ENCODE results near the gene GHRL. TPM values are rescaled to one million over a fixed set of nuclear protein-coding genes. Genes with fewer than 3 reads are reported as not detected.

The GHRL gene
- total RNA-seq, 1 experiment from 2014 or later: not detected

DNA sequence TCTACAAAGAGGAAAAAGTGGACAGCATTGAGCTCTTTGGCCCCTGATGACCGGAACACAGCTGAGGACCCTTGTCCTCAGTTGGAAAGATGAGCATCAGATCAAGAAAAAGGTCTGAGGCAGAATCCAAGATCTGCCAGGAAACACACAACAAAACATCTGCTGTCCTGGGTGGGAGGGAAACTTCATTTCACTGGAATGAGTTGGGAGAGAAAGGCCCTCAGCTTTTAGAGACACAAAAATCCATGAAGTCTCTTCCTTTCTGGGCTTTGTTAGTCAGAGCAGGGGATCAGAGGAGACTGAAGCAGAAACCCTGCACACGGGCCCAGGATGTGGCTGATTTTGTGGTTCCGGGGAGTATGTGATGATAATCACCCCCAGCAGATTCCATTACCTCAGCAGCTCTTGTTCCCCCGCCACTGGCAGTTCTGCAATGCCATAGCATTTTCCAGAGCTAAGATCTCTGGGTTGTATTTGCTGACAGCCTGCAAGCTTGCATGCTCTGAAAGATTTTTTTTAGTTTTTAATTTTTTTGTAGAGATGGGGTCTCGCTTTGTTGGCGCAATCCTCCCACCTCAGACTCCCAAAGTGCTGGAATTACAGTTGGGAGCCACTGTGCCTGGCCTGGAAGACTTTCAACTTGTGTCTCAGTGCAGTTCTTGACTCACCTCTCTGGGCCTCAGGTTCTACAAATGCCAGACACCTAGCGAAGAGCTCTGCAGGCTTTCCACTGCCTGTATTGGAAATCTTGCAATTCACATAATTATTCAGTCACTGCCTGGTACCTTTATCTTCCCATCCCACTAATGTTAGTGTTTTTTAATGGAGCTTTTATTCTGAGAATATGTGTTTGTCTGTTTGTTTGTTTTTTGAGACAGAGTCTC is 50.3 kb downstream of the GHRL start:
- Histone ChIP-seq H3K27me3 (ENCODE audit: control insufficient read depth, insufficient read depth, low read length) (no peaks in the 10 kb centered on the region), H3K36me3 (replicated peaks; ENCODE audit: control insufficient read depth, insufficient read depth, low read length) (no peaks in the 10 kb centered on the region), H3K4me3 (ENCODE audit: insufficient read depth, low read depth, low read length) (no peak overlapping the region)
- no peak for DNase-seq

DNA sequence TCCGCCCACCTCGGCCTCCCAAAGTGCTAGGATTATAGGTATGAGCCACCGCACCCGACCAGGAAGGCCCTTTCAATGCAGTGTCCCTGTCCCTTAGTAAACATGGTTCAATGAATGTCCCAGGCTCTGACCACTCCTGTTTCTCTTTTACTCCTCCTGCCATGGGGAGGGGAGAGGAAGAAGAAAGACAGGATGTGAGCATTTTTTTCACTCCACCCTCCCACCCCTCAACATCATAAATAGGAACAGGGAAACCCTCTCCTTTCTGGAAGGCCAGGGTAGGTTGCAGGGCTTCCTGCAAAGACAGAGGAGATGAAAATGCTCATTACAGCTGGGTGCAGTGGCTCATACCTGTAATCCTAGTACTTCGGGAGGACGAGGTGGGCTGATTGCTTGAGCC is 51.9 kb downstream of the GHRL start:
- no peak for DNase-seq
- Histone ChIP-seq H3K27me3 (ENCODE audit: control insufficient read depth, insufficient read depth, low read length) (no peaks in the 10 kb centered on the region), H3K36me3 (replicated peaks; ENCODE audit: control insufficient read depth, insufficient read depth, low read length) (no peaks in the 10 kb centered on the region), H3K4me3 (ENCODE audit: insufficient read depth, low read depth, low read length) (no peak overlapping the region)

DNA sequence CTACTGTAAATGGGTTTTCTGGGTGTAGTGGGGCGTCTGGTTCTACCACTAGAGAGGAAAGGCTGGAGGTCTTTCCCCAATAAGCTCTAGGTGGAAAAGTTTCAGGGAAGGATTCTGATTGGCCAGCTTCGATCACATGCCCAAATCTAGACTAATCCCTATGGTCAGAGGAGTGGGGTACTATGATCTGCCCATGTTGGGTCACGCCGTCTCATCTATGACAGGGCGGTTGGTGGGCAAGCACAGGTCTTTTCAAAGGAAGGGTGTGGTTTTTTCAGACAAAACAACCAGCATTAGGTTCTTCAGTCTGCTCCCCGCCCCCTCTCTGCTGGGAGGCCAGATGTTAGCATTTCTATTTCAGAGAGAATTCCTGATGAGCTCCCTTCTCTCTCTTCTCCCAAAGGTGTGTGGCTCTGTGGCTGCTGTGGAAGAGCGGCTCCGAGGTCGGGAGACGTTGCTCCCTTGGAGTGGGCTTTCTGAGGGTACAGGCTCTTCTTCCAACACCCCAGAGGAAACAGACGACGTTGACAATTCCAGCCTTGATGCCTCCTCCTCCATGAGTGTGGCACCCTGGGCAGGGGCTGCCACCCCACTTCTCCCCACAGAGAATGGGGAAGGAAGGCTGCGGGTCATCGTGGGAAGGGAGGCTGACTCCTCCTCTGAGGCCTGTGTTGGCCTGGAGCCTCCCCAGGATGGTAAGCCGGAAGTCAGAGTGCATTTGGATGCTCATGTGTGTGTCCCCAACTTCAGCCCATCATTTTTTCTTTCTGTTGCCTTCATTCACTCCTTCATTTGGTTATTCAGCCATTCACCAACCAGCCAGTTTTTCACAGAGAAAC is 54.2 kb downstream of the GHRL start:
- Histone ChIP-seq H3K36me3 (replicated peaks; ENCODE audit: control insufficient read depth, insufficient read depth, low read length) (no peaks in the 10 kb centered on the region), H3K4me3 (ENCODE audit: insufficient read depth, low read depth, low read length) (no peak overlapping the region), H3K27me3 (ENCODE audit: control insufficient read depth, insufficient read depth, low read length) (no peaks in the 10 kb centered on the region)
- DNase-seq: peak; percentile 49

Other genes starting within 250 kb of the GHRL start
- gene FANCD2OS, start 184.7 kb downstream of the GHRL start, total RNA-seq (2014; rRNA removed; shearing (Covaris generic)): not detected in 2 replicates
- 88.1 and 93.3 TPM in 2 replicates for gene BRK1, start 177.3 kb downstream of the GHRL start, total RNA-seq (2014; rRNA removed; shearing (Covaris generic))
- 25.5 and 26.5 TPM in 2 replicates for gene VHL, start 151.2 kb downstream of the GHRL start, total RNA-seq (2014; rRNA removed; shearing (Covaris generic))
- gene IRAK2, start 128.0 kb downstream of the GHRL start, total RNA-seq (2014; rRNA removed; shearing (Covaris generic)): 0.83 and 1.9 TPM in 2 replicates
- 5.3 and 9.8 TPM in 2 replicates for gene TATDN2, start 44.5 kb downstream of the GHRL start, total RNA-seq (2014; rRNA removed; shearing (Covaris generic))
- 193 and 204 TPM in 2 replicates for gene SEC13, start 28.2 kb upstream of the GHRL start, total RNA-seq (2014; rRNA removed; shearing (Covaris generic))
- 0.04 and 0.21 TPM in 2 replicates for gene ATP2B2, start 212.6 kb upstream of the GHRL start, total RNA-seq (2014; rRNA removed; shearing (Covaris generic))